Stimulated activated naive CD8-positive, alpha-beta T cell treated with anti-CD3 and anti-CD28 coated beads, Interleukin-15, Interleukin-2, amounts not matched to agents 100 ng/mL and 50 ng/mL, for 24 hours (primary cell): ENCODE data around the gene FKBP2.

ENCODE experiments used
- H3K27ac Mint-ChIP-seq: one replicate; pipeline ENCODE4 v1.8.0; 2021; ENCODE audit warnings: mild to moderate bottlenecking, mixed read lengths
- H3K27me3 Mint-ChIP-seq: one replicate; pipeline ENCODE4 v1.8.0; 2021; ENCODE audit warnings: mixed read lengths
- H3K36me3 Mint-ChIP-seq: one replicate; pipeline ENCODE4 v1.8.0; 2021; ENCODE audit warnings: low read depth, mixed read lengths
- H3K4me1 Mint-ChIP-seq: one replicate; pipeline ENCODE4 v1.8.0; 2021; ENCODE audit warnings: low read depth, mixed read lengths
- H3K4me3 Mint-ChIP-seq: one replicate; pipeline ENCODE4 v1.8.0; 2021; ENCODE audit warnings: mild to moderate bottlenecking, mixed read lengths
- H3K9me3 Mint-ChIP-seq: one replicate; pipeline ENCODE4 v1.8.0; 2021; ENCODE audit warnings: mixed read lengths

FKBP2 gene

GRCh38 chr11:64284962-64285884, 44.3 kb downstream of the FKBP2 start, which contains the start of gene GPR137:
GPR137 (plus strand) TSS chr11:64285848; CDS start chr11:64286525, 677 bp downstream.
- H3K4me3 Mint-ChIP-seq, result peak within 1 kb of the TSS; percentile 85
- peaks cover 20% of the 10 kb centered on the region for H3K4me1 Mint-ChIP-seq
- peak within 1 kb of the TSS; percentile 89 for H3K27ac Mint-ChIP-seq
- no peaks in the 10 kb centered on the region for H3K27me3 Mint-ChIP-seq
- no peaks in the 10 kb centered on the region for H3K9me3 Mint-ChIP-seq
- no peaks in the 10 kb centered on the region for H3K36me3 Mint-ChIP-seq

GRCh38 chr11:64285885-64286800, 45.2 kb downstream of the FKBP2 start:
- H3K27me3 Mint-ChIP-seq, result peaks cover 8% of the 10 kb centered on the region
- peaks cover 25% of the 10 kb centered on the region for H3K4me1 Mint-ChIP-seq
- H3K9me3 Mint-ChIP-seq, result no peaks in the 10 kb centered on the region
- H3K27ac Mint-ChIP-seq, result peak overlapping the region; percentile 34
- H3K36me3 Mint-ChIP-seq, result no peaks in the 10 kb centered on the region
- H3K4me3 Mint-ChIP-seq, result peak overlapping the region; percentile 77

GRCh38 chr11:64286801-64287159, 45.9 kb downstream of the FKBP2 start:
- H3K27ac Mint-ChIP-seq, result peak overlapping the region; percentile 34
- peaks cover 25% of the 10 kb centered on the region for H3K4me1 Mint-ChIP-seq
- peaks cover 8% of the 10 kb centered on the region for H3K27me3 Mint-ChIP-seq
- peak overlapping the region; percentile 77 for H3K4me3 Mint-ChIP-seq
- no peaks in the 10 kb centered on the region for H3K9me3 Mint-ChIP-seq
- H3K36me3 Mint-ChIP-seq, result no peaks in the 10 kb centered on the region

GRCh38 chr11:64287676-64288352, 46.9 kb downstream of the FKBP2 start:
- Mint-ChIP-seq H3K27me3 (peaks cover 11% of the 10 kb centered on the region), H3K27ac (no peak overlapping the region), H3K4me3 (no peak overlapping the region), H3K36me3 (no peaks in the 10 kb centered on the region), H3K4me1 (peaks cover 25% of the 10 kb centered on the region), H3K9me3 (no peaks in the 10 kb centered on the region)

- no peak overlapping the region for H3K4me3 Mint-ChIP-seq
- H3K36me3 Mint-ChIP-seq, result no peaks in the 10 kb centered on the region
- H3K9me3 Mint-ChIP-seq, result no peaks in the 10 kb centered on the region
- H3K27ac Mint-ChIP-seq, result no peak overlapping the region
- H3K4me1 Mint-ChIP-seq, result peaks cover 20% of the 10 kb centered on the region
- peaks cover 15% of the 10 kb centered on the region for H3K27me3 Mint-ChIP-seq
Observed at GRCh38 chr11:64288353-64288750, 47.5 kb downstream of the FKBP2 start.

GRCh38 chr11:64289002-64289564, 48.2 kb downstream of the FKBP2 start:
- Mint-ChIP-seq H3K27me3 (peaks cover 21% of the 10 kb centered on the region), H3K27ac (no peak overlapping the region), H3K9me3 (no peaks in the 10 kb centered on the region), H3K4me3 (no peak overlapping the region), H3K36me3 (no peaks in the 10 kb centered on the region), H3K4me1 (peaks cover 14% of the 10 kb centered on the region)

GRCh38 chr11:64290352-64291261, 49.7 kb downstream of the FKBP2 start:
- Mint-ChIP-seq H3K9me3 (no peaks in the 10 kb centered on the region), H3K27ac (no peak overlapping the region), H3K27me3 (peaks cover 33% of the 10 kb centered on the region), H3K4me3 (peak overlapping the region; percentile 63), H3K36me3 (no peaks in the 10 kb centered on the region), H3K4me1 (peaks cover 12% of the 10 kb centered on the region)

GRCh38 chr11:64291262-64291751, 50.4 kb downstream of the FKBP2 start, which contains the start of gene KCNK4:
KCNK4 (plus strand) TSS chr11:64291302; CDS start chr11:64293019, 1,717 bp downstream.
- Mint-ChIP-seq H3K36me3 (no peaks in the 10 kb centered on the region), H3K4me3 (peak within 1 kb of the TSS; percentile 63), H3K27me3 (peaks cover 40% of the 10 kb centered on the region), H3K9me3 (no peaks in the 10 kb centered on the region), H3K27ac (no peak within 1 kb of the TSS), H3K4me1 (peaks cover 10% of the 10 kb centered on the region)

GRCh38 chr11:64291752-64292459, 51.0 kb downstream of the FKBP2 start:
- Mint-ChIP-seq H3K27me3 (peaks cover 45% of the 10 kb centered on the region), H3K4me1 (peaks cover 5% of the 10 kb centered on the region), H3K36me3 (no peaks in the 10 kb centered on the region), H3K4me3 (no peak overlapping the region), H3K9me3 (no peaks in the 10 kb centered on the region), H3K27ac (no peak overlapping the region)

GRCh38 chr11:64292460-64293254, 51.8 kb downstream of the FKBP2 start:
- no peaks in the 10 kb centered on the region for H3K36me3 Mint-ChIP-seq
- H3K4me1 Mint-ChIP-seq, result peaks cover 8% of the 10 kb centered on the region
- H3K9me3 Mint-ChIP-seq, result no peaks in the 10 kb centered on the region
- H3K27ac Mint-ChIP-seq, result no peak overlapping the region
- peaks cover 53% of the 10 kb centered on the region for H3K27me3 Mint-ChIP-seq
- H3K4me3 Mint-ChIP-seq, result no peak overlapping the region
